NCI-H345 treated with DMSO at 0.1 percent for 48 hours (cell line): ENCODE measurements around the gene GPR137.

Source experiments
- DNase-seq: peaks from one replicate; lab custom pipeline; 2025; ENCODE audit not compliant: unreplicated experiment; lab: John Stamatoyannopoulos, UW

Gene GPR137

GRCh38 chr11:64249038-64249437 is 36.6 kb upstream of the GPR137 start:
- DNase-seq, result no peak

DNA sequence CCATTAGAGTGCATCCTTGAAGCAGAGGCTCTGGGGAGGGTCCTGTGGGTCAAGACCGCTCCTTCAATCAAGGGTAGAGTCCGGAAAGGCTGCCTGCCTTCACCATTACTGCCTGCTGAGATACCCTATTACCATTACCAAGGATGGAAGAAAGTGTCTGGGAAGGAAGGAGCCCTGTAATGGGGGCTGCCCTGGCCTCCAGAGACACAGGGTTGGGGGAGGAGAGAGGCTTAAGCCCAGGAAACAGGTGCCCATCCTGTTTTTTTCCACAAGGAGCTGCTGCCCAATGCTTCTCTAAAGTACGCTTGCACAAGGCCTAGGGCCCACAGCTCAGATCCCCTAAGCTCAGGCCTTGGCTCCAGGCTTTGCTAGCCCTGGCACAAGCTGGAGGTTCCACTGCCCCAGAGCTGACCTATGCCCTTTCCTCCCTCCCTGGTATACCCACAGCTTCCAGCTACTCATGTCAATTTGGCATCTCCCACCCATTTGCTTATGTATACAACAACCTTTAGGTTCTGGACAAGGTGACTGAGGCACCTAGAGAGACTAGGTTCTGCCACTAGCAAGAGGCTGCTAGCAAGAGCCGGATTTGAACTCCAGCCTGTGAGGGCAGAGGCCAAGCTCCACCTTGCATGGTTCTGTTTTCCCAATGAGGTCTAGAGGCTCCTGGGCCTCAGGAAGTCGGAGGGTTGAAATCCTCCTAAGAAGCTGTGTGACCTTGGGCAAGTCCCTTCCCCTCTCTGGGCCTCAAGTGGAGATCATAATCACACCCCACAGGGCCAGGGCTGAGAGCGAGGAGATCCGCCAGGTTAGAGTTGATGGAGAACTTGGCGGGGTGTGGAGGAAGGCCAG is 35.9 kb upstream of the GPR137 start:
- no peak for DNase-seq

DNA sequence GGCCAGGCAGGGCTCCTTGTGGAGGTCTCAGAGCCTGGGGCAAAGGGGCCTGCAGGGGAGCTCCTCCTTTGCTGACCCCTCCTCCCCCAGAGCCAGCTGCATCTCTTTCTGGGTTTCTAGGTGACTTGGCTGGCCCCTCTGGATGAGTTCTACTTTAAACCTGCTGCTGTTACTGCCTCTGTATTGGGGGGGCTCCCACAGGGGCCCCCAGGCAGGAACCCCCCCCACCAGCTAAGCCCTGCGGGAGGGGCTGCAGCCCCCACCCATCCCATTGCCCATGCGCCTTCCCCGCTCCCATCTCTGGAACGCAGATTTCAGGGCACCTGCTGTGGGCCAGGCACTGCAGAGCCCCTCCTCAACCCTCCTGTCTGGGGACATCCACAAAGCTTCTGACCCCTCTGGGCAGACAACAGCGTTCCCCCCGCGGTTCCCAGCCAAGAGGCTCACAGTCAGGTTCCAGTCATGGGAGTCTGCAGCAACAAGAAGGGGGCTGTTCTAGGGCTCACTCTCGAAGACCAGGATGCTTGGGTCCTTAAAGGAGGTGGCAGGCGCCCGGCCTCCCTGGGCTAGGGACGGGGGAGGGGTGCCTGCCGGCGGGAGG is 35.1 kb upstream of the GPR137 start:
- no peak for DNase-seq

DNA sequence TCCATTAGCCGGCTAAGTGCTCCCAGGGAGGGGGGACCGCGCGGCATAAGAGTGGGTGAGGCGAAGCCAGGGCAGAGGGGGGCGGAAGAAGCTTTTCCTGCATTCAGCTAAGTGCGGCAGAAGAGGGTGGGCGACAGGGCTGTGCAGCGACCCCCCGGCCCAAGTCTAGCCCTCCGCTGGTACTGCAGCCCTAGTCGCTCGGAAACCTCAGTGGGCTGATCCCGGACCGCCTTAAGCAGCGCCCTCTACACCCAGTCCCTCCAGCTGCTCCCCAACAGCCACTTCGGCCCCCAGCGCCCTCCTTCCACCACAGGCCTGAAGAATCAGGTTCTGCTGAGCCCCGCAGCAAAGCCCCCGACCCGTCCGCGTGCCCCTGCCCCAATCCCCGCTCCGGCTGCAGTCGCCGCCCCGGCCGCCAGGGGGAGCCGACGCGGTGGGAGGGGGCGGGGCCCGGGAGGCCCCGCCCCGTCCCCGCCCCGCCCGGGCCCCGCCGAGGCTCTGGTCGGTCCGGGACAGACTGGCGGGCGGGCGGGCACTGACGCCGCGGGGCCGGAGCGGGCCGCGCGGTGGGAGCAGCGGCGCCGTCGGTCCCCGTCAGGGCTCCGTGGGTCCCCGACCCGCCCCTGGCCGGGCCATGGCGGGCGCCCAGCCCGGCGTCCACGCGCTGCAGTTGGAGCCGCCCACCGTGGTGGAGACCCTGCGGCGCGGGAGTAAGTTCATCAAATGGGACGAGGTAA is 34.5 kb upstream of the GPR137 start, which contains the start of gene PLCB3:
TSS of gene PLCB3 (plus strand) at position 515 of the 737 bp plus-strand sequence. CDS start at position 635, 120 bp downstream.
- no peak for DNase-seq

DNA sequence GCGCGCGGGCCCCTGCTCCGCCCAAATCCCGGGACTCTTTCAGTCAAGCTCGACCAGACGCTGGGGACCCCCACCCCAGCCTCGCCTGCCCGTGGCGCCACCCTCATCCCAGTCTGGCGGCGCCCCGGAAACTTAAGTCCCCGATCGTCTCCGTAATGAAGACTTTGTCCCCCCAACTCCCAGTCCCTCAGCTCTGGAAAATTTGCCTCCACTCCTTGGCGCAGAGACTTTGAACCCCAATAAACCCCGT is 34.0 kb upstream of the GPR137 start:
- DNase-seq, result no peak

DNA sequence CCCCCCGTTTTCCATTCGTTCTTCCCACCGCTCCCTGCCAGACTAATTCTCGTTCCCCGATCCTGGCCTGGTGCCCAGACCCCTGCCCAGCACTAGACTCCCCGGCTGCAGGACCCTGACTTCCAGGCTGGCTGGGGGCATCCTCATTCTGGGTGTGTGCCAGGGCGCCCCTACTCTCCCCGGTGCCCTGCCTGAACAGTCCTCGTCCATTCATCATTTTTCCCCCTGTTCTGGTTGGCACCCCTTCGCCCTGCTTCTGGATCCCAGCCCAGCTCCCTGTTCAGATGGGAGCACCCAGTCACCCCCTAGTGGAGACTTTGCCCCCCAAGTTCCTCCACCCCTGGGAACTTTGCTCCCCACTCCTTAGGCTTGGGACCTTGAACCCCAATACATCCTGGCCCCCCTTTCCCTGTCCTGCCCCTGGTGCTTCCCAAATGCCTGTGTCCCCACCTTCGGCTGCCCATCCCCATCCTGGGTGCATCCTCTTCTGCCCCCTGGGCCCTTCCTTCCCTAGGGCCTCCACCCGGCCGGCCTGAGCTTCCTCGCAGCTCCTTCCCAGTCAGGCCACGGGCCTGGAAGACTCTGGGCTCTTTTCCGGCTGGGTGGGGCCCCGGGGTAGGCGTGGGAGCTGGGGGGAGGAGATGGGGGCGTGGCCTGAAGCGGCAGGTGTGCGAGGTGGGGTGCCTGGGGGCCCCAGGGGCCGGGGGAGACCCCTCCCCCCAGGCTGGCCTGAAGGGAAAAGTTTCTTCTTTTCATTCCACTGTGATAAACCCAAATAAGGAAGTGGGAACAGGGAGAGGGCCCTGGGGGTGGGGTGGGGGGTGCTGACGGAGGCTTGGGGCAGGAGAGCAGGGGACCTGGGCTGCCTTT is 33.4 kb upstream of the GPR137 start:
- no peak for DNase-seq

DNA sequence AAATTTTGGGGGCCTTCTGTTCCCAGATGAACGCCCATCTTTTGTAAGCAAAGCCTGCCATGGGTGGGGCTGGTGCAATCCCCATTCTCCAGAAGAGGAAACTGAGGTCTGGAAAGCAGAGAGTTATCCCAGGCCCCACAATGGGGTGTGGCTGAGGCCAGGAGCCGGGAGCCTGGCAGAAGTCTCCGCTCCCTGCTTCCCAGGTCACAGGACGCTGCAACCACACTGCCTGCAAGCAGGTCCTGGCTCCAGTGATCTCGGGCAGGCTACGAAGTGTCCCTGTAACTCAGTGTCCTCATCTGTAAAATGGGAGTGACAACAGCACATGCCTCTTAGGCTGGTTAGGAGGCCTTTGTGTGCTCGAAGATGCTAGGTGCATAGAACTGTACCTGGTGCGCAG is 32.6 kb upstream of the GPR137 start:
- DNase-seq, result no peak

- no peak for DNase-seq
Observed at GRCh38 chr11:64253481-64253880, 32.2 kb upstream of the GPR137 start.

- DNase-seq, result no peak
Observed at GRCh38 chr11:64254326-64254725, 31.3 kb upstream of the GPR137 start.

DNA sequence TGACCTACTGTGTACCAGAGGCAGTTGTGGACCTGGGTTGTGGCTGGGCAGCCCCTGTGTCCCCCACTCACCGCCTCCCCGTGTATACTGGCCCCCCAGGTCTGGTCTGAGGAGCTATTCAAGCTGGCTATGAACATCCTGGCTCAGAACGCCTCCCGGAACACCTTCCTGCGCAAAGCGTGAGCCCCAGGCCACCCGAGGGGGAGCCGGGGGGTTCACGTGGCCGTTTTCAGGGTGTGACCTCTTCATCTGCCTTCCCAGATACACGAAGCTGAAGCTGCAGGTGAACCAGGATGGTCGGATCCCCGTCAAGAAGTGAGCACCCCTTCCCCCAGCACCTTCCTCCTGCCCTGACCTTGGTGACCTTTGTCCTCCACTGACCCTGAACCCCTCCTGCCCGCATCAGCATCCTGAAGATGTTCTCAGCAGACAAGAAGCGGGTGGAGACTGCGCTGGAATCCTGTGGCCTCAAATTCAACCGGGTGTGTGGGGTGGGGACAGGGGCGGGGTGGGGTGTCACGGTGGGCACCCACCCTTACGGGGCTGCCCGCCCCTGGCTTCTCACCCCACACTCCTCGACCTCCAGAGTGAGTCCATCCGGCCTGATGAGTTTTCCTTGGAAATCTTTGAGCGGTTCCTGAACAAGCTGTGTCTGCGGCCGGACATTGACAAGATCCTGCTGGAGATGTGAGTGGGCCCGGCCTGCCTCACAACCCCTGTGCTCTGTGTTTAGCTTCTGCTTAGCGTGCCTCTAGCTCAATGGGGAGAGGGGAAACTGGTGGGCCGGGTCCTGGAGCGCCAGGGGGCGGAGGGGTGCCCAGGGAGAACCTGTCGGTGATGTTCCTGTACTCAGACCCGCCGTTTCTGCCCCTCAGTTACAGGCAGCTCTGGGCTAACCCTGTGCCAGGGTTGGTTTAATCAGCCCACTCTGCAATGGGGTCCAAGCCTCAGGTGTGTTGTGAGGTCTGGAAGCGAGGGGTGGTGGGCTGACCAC is 30.2 kb upstream of the GPR137 start:
- no peak for DNase-seq

GRCh38 chr11:64256300-64256699 is 29.3 kb upstream of the GPR137 start:
- no peak for DNase-seq

DNA sequence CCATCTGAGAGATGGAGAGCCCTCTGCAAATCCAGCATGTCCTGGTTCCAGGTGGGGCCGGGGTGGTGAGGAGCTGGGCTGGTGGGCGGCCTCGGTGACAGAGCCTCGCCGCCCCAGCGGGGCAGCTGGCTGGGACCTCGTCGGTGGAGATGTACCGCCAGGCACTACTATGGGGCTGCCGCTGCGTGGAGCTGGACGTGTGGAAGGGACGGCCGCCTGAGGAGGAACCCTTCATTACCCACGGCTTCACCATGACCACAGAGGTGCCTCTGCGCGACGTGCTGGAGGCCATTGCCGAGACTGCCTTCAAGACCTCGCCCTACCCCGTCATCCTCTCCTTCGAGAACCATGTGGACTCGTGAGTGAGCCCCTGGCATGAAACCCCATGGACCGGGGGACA is 27.3 kb upstream of the GPR137 start:
- DNase-seq, result no peak

GRCh38 chr11:64258946-64259532 is 26.6 kb upstream of the GPR137 start:
- DNase-seq, result no peak

DNA sequence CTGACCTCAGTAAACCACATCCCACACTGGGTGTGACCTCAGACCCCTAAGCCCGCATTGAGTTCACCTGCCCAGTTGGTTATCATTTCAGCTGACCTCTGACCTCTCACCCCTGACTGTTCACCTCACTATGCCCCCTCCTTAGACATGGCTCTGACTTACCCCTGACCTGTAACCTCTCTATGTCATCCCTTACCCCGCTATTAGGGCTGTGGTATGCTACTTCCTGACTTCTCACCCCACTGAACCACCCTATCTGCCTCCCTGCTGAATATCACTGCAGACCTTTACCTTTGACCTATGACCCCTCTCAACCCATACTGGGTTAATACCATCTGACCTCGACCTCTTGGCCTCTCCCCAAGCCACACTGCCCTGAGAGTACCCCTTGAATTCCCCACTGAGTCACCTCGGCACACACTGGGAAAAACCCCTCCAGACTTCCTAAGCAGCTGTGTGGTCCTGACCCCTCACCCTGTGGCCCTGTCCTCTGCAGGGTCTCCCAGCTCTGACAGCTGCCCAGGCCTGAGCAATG is 26.0 kb upstream of the GPR137 start:
- DNase-seq, result no peak

GRCh38 chr11:64260147-64260708 is 25.4 kb upstream of the GPR137 start:
- no peak for DNase-seq

GRCh38 chr11:64261556-64262080 is 24.0 kb upstream of the GPR137 start:
- no peak for DNase-seq

DNA sequence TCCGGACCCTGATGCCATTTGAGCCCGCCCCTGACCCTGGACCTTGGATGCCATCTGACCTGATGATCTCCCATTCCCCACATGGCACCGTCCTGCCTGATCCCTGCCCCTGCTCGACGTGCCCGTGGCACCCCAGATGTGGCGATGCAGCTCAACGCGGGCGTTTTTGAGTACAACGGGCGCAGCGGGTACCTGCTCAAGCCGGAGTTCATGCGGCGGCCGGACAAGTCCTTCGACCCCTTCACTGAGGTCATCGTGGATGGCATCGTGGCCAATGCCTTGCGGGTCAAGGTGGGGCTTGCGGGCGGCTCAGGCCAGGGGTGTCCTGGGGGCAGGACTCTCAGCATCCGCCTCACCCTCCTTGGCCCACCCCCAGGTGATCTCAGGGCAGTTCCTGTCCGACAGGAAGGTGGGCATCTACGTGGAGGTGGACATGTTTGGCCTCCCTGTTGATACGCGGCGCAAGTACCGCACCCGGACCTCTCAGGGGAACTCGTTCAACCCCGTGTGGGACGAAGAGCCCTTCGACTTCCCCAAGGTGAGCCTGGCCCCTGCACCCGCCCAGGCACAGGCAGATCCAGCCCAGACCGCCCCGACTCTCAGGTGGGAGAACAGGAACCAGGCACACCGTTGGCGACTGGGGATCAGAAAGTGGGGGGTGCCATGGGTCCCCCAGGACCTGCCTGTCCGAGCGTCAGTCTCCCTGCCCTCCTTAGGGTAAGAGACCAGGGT is 23.2 kb upstream of the GPR137 start:
- DNase-seq, result no peak
